Nephron (organoid): ENCODE measurements around the gene CLEC19A.

ENCODE experiments used
- H3K27ac Mint-ChIP-seq, 3 experiments: 2 replicates each; pipeline ENCODE4 v1.8.0; 2020; ENCODE audit warnings: mixed read lengths in 3 of 3, mild to moderate bottlenecking in 2 of 3, moderate library complexity in 1 of 3
- H3K27me3 Mint-ChIP-seq: 2 replicates; pipeline ENCODE4 v1.8.0; 2021; ENCODE audit warnings: low read depth, mild to moderate bottlenecking, moderate library complexity, mixed read lengths
- H3K36me3 Mint-ChIP-seq: 2 replicates; pipeline ENCODE4 v1.8.0; 2020; ENCODE audit warnings: low read depth, mixed read lengths
- H3K4me1 Mint-ChIP-seq: 2 replicates; pipeline ENCODE4 v1.8.0; 2020; ENCODE audit warnings: mixed read lengths
- H3K4me3 Mint-ChIP-seq, 3 experiments: 2 replicates each; pipeline ENCODE4 v1.8.0; 2020; ENCODE audit warnings: mild to moderate bottlenecking in 3 of 3, mixed read lengths in 3 of 3, moderate library complexity in 2 of 3
- H3K9me3 Mint-ChIP-seq: 2 replicates; pipeline ENCODE4 v1.8.0; 2020; ENCODE audit warnings: mixed read lengths
- CTCF ChIP-seq, 3 experiments: fragments of 200-600 bp; sonication (generic); IDR thresholded peaks; one replicate each; pipeline ENCODE4 v1.5.0; 2021; ENCODE audit warnings: antibody characterized with exemption in 3 of 3; ENCODE audit not compliant: unreplicated experiment in 3 of 3

CLEC19A gene

GRCh38 chr16:19329932-19330331, 44.4 kb downstream of the CLEC19A start:
- no peaks in the 10 kb centered on the region for H3K36me3 Mint-ChIP-seq
- no peak overlapping the region for H3K27ac Mint-ChIP-seq
- H3K27me3 Mint-ChIP-seq: peaks cover 7% of the 10 kb centered on the region
- no peaks in the 10 kb centered on the region for H3K4me1 Mint-ChIP-seq
- TF ChIP-seq CTCF (IDR thresholded peaks at IDR 0.05; ENCODE audit: unreplicated experiment in 3 of 3): no peak
- H3K9me3 Mint-ChIP-seq: peaks cover 6% of the 10 kb centered on the region
- H3K4me3 Mint-ChIP-seq: no peak overlapping the region

- H3K9me3 Mint-ChIP-seq: peaks cover 6% of the 10 kb centered on the region
- no peak for TF ChIP-seq CTCF (IDR thresholded peaks at IDR 0.05; ENCODE audit: unreplicated experiment in 3 of 3)
- H3K36me3 Mint-ChIP-seq: no peaks in the 10 kb centered on the region
These were observed 45.4 kb downstream of the CLEC19A start for GRCh38 chr16:19330841-19331397.

DNA sequence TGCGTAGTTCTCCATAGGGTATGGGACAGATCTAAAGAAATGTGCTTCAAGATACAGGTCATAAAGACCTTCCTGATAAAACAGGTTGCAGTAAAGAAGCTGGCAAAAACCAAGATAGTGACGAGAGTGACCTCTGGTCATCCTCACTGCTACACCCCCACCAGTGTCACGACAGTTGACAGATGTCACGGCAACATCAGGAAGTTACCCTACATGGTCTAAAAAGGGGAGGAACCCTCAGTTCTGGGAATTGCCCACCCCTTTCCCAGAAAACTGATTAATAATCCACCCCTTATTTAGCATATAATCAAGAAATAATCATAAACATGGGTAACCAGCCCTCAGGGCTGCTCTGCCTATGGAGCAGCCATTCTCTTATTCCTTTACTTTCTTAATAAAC, 46.3 kb downstream of the CLEC19A start:
- no peak for TF ChIP-seq CTCF (IDR thresholded peaks at IDR 0.05; ENCODE audit: unreplicated experiment in 3 of 3)
- H3K27me3 Mint-ChIP-seq: peaks cover 11% of the 10 kb centered on the region
- peaks cover 6% of the 10 kb centered on the region for H3K9me3 Mint-ChIP-seq
- no peaks in the 10 kb centered on the region for H3K4me1 Mint-ChIP-seq
- H3K27ac Mint-ChIP-seq: no peak overlapping the region
- no peaks in the 10 kb centered on the region for H3K36me3 Mint-ChIP-seq
- H3K4me3 Mint-ChIP-seq: no peak overlapping the region

More at GRCh38 chr16:19330841-19331397, 45.4 kb downstream of the CLEC19A start:
- Mint-ChIP-seq H3K27me3 (peaks cover 11% of the 10 kb centered on the region), H3K4me3 (no peak overlapping the region), H3K27ac (no peak overlapping the region), H3K4me1 (no peaks in the 10 kb centered on the region)

DNA sequence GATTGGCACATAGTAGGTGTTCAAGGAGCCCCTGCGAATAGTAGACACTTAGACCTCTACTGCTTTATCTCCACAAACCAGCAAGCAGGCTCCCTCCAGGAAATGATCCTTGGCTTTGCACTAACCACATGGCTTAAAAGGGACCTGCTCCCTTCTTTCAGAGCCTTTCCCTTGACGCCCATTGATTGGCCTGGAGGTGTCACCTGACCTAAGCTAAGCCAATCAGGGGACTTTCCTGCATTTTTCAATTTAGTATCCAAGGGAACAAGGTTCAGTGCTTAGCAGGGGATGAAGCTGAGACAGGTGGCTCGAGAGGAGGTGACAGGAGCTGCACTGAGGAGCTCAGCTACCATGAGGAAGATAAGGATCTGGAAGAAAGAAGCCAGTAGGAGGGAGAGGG, 52.8 kb downstream of the CLEC19A start:
- no peak overlapping the region for H3K4me3 Mint-ChIP-seq
- H3K36me3 Mint-ChIP-seq: no peaks in the 10 kb centered on the region
- peaks cover 14% of the 10 kb centered on the region for H3K27me3 Mint-ChIP-seq

DNA sequence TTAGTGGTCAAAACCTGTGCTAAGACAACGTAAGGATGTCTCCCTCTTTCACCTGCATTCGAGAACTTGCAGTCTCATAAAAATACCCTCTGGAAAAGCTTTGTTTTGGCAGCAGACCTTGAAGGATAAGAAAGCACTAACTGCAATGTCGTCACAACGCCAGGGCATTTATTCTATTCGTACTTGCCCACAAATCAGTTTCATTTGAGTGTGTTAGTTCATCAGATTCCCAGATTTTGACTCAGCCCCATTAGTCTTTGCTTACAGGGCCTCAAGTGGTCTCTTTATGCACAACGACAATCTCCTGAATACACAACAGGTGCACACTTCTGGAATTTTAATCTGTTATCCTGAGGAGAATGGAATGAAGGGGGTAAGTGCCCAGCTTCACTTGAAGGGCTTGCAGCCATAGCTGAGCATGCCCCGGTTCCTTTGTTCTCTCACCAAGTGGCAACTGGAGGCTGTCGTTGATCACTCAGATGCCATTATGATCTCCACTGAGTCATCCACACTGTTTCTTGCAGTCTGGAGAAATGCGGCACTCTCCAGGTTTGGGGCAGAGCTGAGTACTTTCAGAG, 58.8 kb downstream of the CLEC19A start:
- Mint-ChIP-seq H3K27me3 (peaks cover 19% of the 10 kb centered on the region), H3K4me1 (no peaks in the 10 kb centered on the region)

More for the DNA sequence above, 52.8 kb downstream of the CLEC19A start:
- no peak for TF ChIP-seq CTCF (IDR thresholded peaks at IDR 0.05; ENCODE audit: unreplicated experiment in 3 of 3)
- peaks cover 7% of the 10 kb centered on the region for H3K9me3 Mint-ChIP-seq
- H3K27ac Mint-ChIP-seq: no peak overlapping the region
- no peaks in the 10 kb centered on the region for H3K4me1 Mint-ChIP-seq

More for the DNA sequence above, 58.8 kb downstream of the CLEC19A start:
- Mint-ChIP-seq H3K4me3 (no peak overlapping the region), H3K36me3 (no peaks in the 10 kb centered on the region), H3K27ac (no peak overlapping the region), H3K9me3 (peaks cover 10% of the 10 kb centered on the region)
- no peak for TF ChIP-seq CTCF (IDR thresholded peaks at IDR 0.05; ENCODE audit: unreplicated experiment in 3 of 3)
